H1 (cell line): ENCODE results near the gene FAHD1. TPM values are rescaled to one million over a fixed set of nuclear protein-coding genes. Genes with fewer than 3 reads are reported as not detected.

ENCODE experiments used
- CTCF ChIA-PET: fragments of 300-600 bp; sonication (Branson Sonifier 250); formaldehyde crosslinking; loops from one replicate; lab custom pipeline; 2021; ENCODE audit not compliant: partially characterized antibody; lab: Charles Lee
- POLR2A ChIA-PET: fragments of 300-600 bp; sonication (Branson Sonifier 250); formaldehyde crosslinking; loops from one replicate; lab custom pipeline; 2021; ENCODE audit warnings: inconsistent platforms; ENCODE audit not compliant: partially characterized antibody; lab: Charles Lee
- DNase-seq, 2 experiments: peaks; one replicate each; pipeline versions ENCODE4 v3.0.0 to v3.0.0-alpha.2; 2010 to 2022; ENCODE audit warnings: low spot score in 2 of 2, low read depth in 1 of 2, mixed read lengths in 1 of 2
- FAIRE-seq: peaks from 2 replicates; lab custom pipeline; 2011; peaks lifted over from hg19 to GRCh38; lab: Jason Lieb, UNC
- H2AFZ ChIP-seq: 2 replicates; pipeline ENCODE4 v1.8.1; 2012; ENCODE audit warnings: low read length, inconsistent platforms
- H2AK5ac ChIP-seq: 2 replicates; pipeline ENCODE4 v1.6.1; 2013; ENCODE audit warnings: low read depth, low read length
- H2BK120ac ChIP-seq: replicated peaks from 2 replicates; pipeline ENCODE3; 2013; ENCODE audit warnings: low read depth, low read length, inconsistent platforms
- H2BK12ac ChIP-seq: 2 replicates; pipeline ENCODE4 v1.6.1; 2013; ENCODE audit warnings: low read depth, low read length
- H2BK15ac ChIP-seq: 2 replicates; pipeline ENCODE4 v1.6.1; 2013; ENCODE audit warnings: low read length
- H2BK20ac ChIP-seq: 2 replicates; pipeline ENCODE4 v1.6.1; 2013; ENCODE audit warnings: low read length
- H2BK5ac ChIP-seq: 2 replicates; pipeline ENCODE4 v1.6.1; 2013; ENCODE audit warnings: low read depth, low read length
- H3K14ac ChIP-seq: 2 replicates; pipeline ENCODE4 v1.6.1; 2013; ENCODE audit warnings: inconsistent platforms; ENCODE audit not compliant: insufficient read length
- H3K18ac ChIP-seq: 2 replicates; pipeline ENCODE4 v1.6.1; 2013; ENCODE audit warnings: low read length; ENCODE audit errors: extremely low read depth
- H3K23ac ChIP-seq: 2 replicates; pipeline ENCODE4 v1.6.1; 2013; ENCODE audit warnings: inconsistent platforms; ENCODE audit not compliant: insufficient read length
- H3K23me2 ChIP-seq: 2 replicates; pipeline ENCODE4 v1.6.1; 2013; ENCODE audit warnings: low read depth, low read length
- H3K27ac ChIP-seq: 2 replicates; pipeline ENCODE4 v1.6.1; 2011; ENCODE audit warnings: low read depth, low read length, inconsistent platforms
- H3K27me3 ChIP-seq, 4 experiments: replicated peaks in 1 of 4; 1 replicate in 1 of 4; 2 replicates in 3 of 4; pipeline versions ENCODE4 v1.6.1 to v1.8.1; 2011 to 2013; ENCODE audit warnings: low read length in 3 of 4, mild to moderate bottlenecking in 3 of 4, inconsistent platforms in 2 of 4, mixed read lengths in 2 of 4, moderate library complexity in 1 of 4; ENCODE audit not compliant: control insufficient read depth in 3 of 4, insufficient read depth in 3 of 4; ENCODE audit errors: extremely low read depth in 1 of 4
- H3K36me3 ChIP-seq, 4 experiments: 2 replicates each; pipeline versions ENCODE4 v1.6.1 to v1.8.1; 2011 to 2013; ENCODE audit warnings: mild to moderate bottlenecking in 4 of 4, low read length in 3 of 4, moderate library complexity in 2 of 4, control low read depth in 1 of 4, inconsistent platforms in 1 of 4; ENCODE audit not compliant: insufficient read depth in 4 of 4, control insufficient read depth in 2 of 4
- H3K4ac ChIP-seq: replicated peaks from 2 replicates; pipeline ENCODE3; 2013; ENCODE audit warnings: low read length, low read depth, mixed read lengths, inconsistent platforms; ENCODE audit not compliant: insufficient read length
- H3K4me1 ChIP-seq, 4 experiments: replicated peaks in 1 of 4; 1 replicate in 1 of 4; 2 replicates in 3 of 4; pipeline versions ENCODE4 v1.6.1 to v1.8.1; 2011 to 2013; ENCODE audit warnings: low read length in 3 of 4, inconsistent platforms in 2 of 4, mixed read lengths in 1 of 4; ENCODE audit not compliant: insufficient read depth in 4 of 4, control insufficient read depth in 3 of 4
- H3K4me2 ChIP-seq, 2 experiments: 2 replicates each; pipeline versions ENCODE4 v1.6.1 to v1.8.1; 2011 to 2013; ENCODE audit warnings: low read depth in 2 of 2, low read length in 2 of 2, control low read depth in 1 of 2, inconsistent platforms in 1 of 2, mild to moderate bottlenecking in 1 of 2; ENCODE audit not compliant: insufficient read depth in 1 of 2
- H3K4me3 ChIP-seq, 4 experiments: fragments of 200-600, 300-600 bp in 1 of 4; sonication (generic), shearing (Covaris generic), sonication (Bioruptor Twin) in 1 of 4; 2 replicates each; pipeline versions ENCODE4 v1.5.1 to v1.8.1; 2011 to 2016; ENCODE audit warnings: low read length in 4 of 4, low read depth in 3 of 4, control low read depth in 2 of 4, inconsistent platforms in 2 of 4, mild to moderate bottlenecking in 2 of 4, mixed read lengths in 1 of 4, moderate library complexity in 1 of 4; ENCODE audit not compliant: insufficient read depth in 2 of 4; ENCODE audit errors: extremely low read depth in 1 of 4
- H3K56ac ChIP-seq: replicated peaks from 2 replicates; pipeline ENCODE3; 2013; ENCODE audit warnings: low read depth, mild to moderate bottlenecking, mixed read lengths, low read length, inconsistent platforms; ENCODE audit not compliant: insufficient read length
- H3K79me1 ChIP-seq: 2 replicates; pipeline ENCODE4 v1.6.1; 2013; ENCODE audit warnings: low read depth, low read length, control low read depth
- H3K79me2 ChIP-seq, 2 experiments: 2 replicates each; pipeline versions ENCODE4 v1.6.1 to v1.8.1; 2012 to 2013; ENCODE audit warnings: low read length in 2 of 2, mild to moderate bottlenecking in 2 of 2, inconsistent platforms in 1 of 2; ENCODE audit not compliant: insufficient read depth in 2 of 2, control insufficient read depth in 1 of 2
- H3K9ac ChIP-seq, 4 experiments: replicated peaks in 1 of 4; 1 replicate in 1 of 4; 2 replicates in 3 of 4; pipeline versions ENCODE4 v1.6.1 to v1.8.1; 2011 to 2013; ENCODE audit warnings: low read depth in 3 of 4, low read length in 3 of 4, control low read depth in 2 of 4, mild to moderate bottlenecking in 2 of 4, moderate library complexity in 2 of 4, inconsistent platforms in 1 of 4; ENCODE audit errors: extremely low read depth in 1 of 4
- H3K9me3 ChIP-seq, 2 experiments: 2 replicates each; pipeline versions ENCODE4 v1.6.1 to v1.8.1; 2012 to 2013; ENCODE audit warnings: mild to moderate bottlenecking in 2 of 2, moderate library complexity in 2 of 2, control low read depth in 1 of 2, inconsistent platforms in 1 of 2, low read depth in 1 of 2, low read length in 1 of 2, mixed read lengths in 1 of 2; ENCODE audit not compliant: insufficient read depth in 2 of 2
- H4K20me1 ChIP-seq, 2 experiments: replicated peaks in 1 of 2; 2 replicates each; pipeline versions ENCODE3 to v1.8.1; 2011 to 2013; ENCODE audit warnings: inconsistent platforms in 2 of 2, low read length in 2 of 2, mild to moderate bottlenecking in 1 of 2; ENCODE audit not compliant: insufficient read depth in 2 of 2, control insufficient read depth in 1 of 2
- H4K5ac ChIP-seq: 2 replicates; pipeline ENCODE4 v1.6.1; 2013; ENCODE audit warnings: low read length, low read depth, mixed read lengths, inconsistent platforms; ENCODE audit not compliant: insufficient read length
- H4K8ac ChIP-seq: 2 replicates; pipeline ENCODE4 v1.8.0; 2013; ENCODE audit warnings: mild to moderate bottlenecking, moderate library complexity, low read length, inconsistent platforms; ENCODE audit not compliant: insufficient read depth; ENCODE audit errors: extremely low read depth
- H4K91ac ChIP-seq: replicated peaks from 2 replicates; pipeline ENCODE3; 2013; ENCODE audit warnings: low read length, mixed read lengths, inconsistent platforms; ENCODE audit not compliant: insufficient read length
- CTCF ChIP-seq, 3 experiments: IDR thresholded peaks; 1 replicate in 2 of 3; 2 replicates in 1 of 3; pipeline versions ENCODE4 v1.5.1 to v1.6.1; 2011; ENCODE audit warnings: low read length in 3 of 3, mild to moderate bottlenecking in 3 of 3, inconsistent platforms in 2 of 3, low read depth in 1 of 3, moderate library complexity in 1 of 3; ENCODE audit not compliant: insufficient read depth in 1 of 3; ENCODE audit errors: control extremely low read depth in 1 of 3
- GTF2F1 ChIP-seq: IDR thresholded peaks from 2 replicates; pipeline ENCODE4 v1.6.1; 2012; ENCODE audit warnings: low read depth, low read length, improper control_type of control experiment, borderline replicate concordance
- POLR2AphosphoS5 ChIP-seq: IDR thresholded peaks from 2 replicates; pipeline ENCODE4 v1.6.1; 2011; ENCODE audit warnings: low read depth, low read length
- WGBS, 2 experiments: shearing (Covaris generic) in 1 of 2; methylation state at CpG; one replicate each; pipeline versions ENCODE4 v1.1.6 to v1.1.7; 2013 to 2015; ENCODE audit warnings: low lambda C conversion rate in 2 of 2, mixed read lengths in 2 of 2, inconsistent platforms in 1 of 2, low coverage in 1 of 2, missing lambda C conversion rate in 1 of 2; ENCODE audit not compliant: insufficient replicate concordance in 2 of 2, insufficient coverage in 1 of 2, insufficient read length in 1 of 2; ENCODE audit errors: extremely low coverage in 1 of 2, missing lambda C conversion rate in 1 of 2; 5-methylcytosine and 5-hydroxymethylcytosine counted together
- polyA plus RNA-seq, 7 experiments: library from polyadenylated mRNA; depleted of rRNA in 3 of 7; stranded (reverse) in 5 of 7; unstranded in 2 of 7; fragments of >200 nt in 5 of 7; fragments of 200-250 nt in 2 of 7; gene quantifications; 1 replicate in 5 of 7; 2 replicates in 1 of 7; 4 replicates in 1 of 7; pipeline versions ENCODE4 v1.2.1 to v1.2.3, GENCODE V29; 2011 to 2013; ENCODE audit warnings: missing spikeins in 2 of 7, mixed read lengths in 2 of 7
- total RNA-seq: library from RNA; stranded (reverse); fragmentation: NEBNext Ultra II Directional; extraction: Animal tissue kit (Norgen Biotek cat#: 25700); gene quantifications from 2 replicates; pipeline ENCODE4 v1.2.1, GENCODE V29; 2021

FAHD1 gene
- total and polyA plus RNA-seq, 2 of the 8 experiments (the other 6 are each of a cell fraction or from before 2014, with no cell fraction given), result 20.4 to 31.9 TPM

- Histone ChIP-seq H2BK120ac (no peak overlapping the region), H2BK12ac (no peak overlapping the region), H3K18ac (no peak overlapping the region), H3K9me3 (no peaks in the 10 kb centered on the region), H3K36me3 (peaks cover 0 to 23% (median 9%) of the 10 kb centered on the region in 4 experiments; a peak in 5 of 8 replicates), H3K56ac (no peak overlapping the region), H4K5ac (no peak overlapping the region), H3K4me1 (peaks cover 0 to 10% (median 5%) of the 10 kb centered on the region in 4 experiments; a peak in 5 of 7 replicates), H3K14ac (no peak overlapping the region), H3K4me2 (no peak overlapping the region), H2AK5ac (no peak overlapping the region), H2BK20ac (no peak overlapping the region), H3K4me3 (no peak overlapping the region), H3K23ac (no peak overlapping the region), H3K79me2 (peaks cover 0 to 13% of the 10 kb centered on the region in 2 experiments; a peak in 1 of 4 replicates), H3K27me3 (no peaks in the 10 kb centered on the region), H3K23me2 (peaks cover 7% of the 10 kb centered on the region), H3K9ac (no peak overlapping the region), H2AFZ (no peak overlapping the region), H2BK5ac (no peak overlapping the region), H3K79me1 (peaks cover 9% of the 10 kb centered on the region), H4K8ac (peak overlapping the region; percentile 65; the same call in 1 of the 2 replicates), H3K27ac (no peak overlapping the region), H2BK15ac (no peak overlapping the region), H3K4ac (no peak overlapping the region), H4K20me1 (peaks cover 0 to 33% of the 10 kb centered on the region in 2 experiments), H4K91ac (no peak overlapping the region)
- ChIA-PET CTCF (interaction anchor here (0.6 to 1.2 kb wide), 6 partner anchors 24 to 414 kb away, joined by 3 to 4 read pairs (median 3); no protein-coding TSS in a partner anchor), POLR2A (interaction anchor here (0.9 to 12.0 kb wide), 9 partner anchors 10 to 431 kb away, joined by 3 to 246 read pairs (median 5); partner anchors contain the start of genes EME2, GFER, IGFALS and MRPS34)
- peak in 1 of 2 experiments; percentile 43 for DNase-seq
- FAIRE-seq, result no peak
- TF ChIP-seq CTCF (IDR thresholded peaks at IDR 0.05; ENCODE audit: control extremely low read depth in 1 of 3, insufficient read depth in 1 of 3, low read depth in 1 of 3, low read length in 3 of 3), result no peak
- peak; percentile 22 for TF ChIP-seq POLR2AphosphoS5
- TF ChIP-seq GTF2F1, result no peak
- WGBS, 2 experiments, result 93% methylated on average over 25 of the region's 34 CpGs; no CpG with 5 or more reads in 1 of the 2 experiments
Observed at GRCh38 chr16:1778200-1779179, 48.5 kb upstream of the FAHD1 start.
